CD8-positive, alpha-beta memory T cell (primary cell): ENCODE measurements around the gene NKTR. TPM values are rescaled to one million over a fixed set of nuclear protein-coding genes. Genes with fewer than 3 reads are reported as not detected.
A peak's percentile ranks its signal among the peaks of the same experiment; 100 is the strongest.

ENCODE experiments used
- CTCF ChIA-PET: fragments of 350-600 bp; sonication (Branson Sonifier 250); formaldehyde crosslinking; loops from one replicate; lab custom pipeline; 2021; ENCODE audit warnings: antibody characterized with exemption; lab: Charles Lee
- POLR2A ChIA-PET: fragments of 350-600 bp; sonication (Branson Sonifier 250); formaldehyde crosslinking; loops from one replicate; lab custom pipeline; 2021; ENCODE audit warnings: antibody characterized with exemption; lab: Charles Lee
- DNase-seq, 5 donors: peaks; one replicate each; pipeline versions ENCODE4 v3.0.0 to v3.0.0-alpha.2; 2020 to 2022; ENCODE audit warnings: mixed read lengths in 1 of 5
- H3K27ac ChIP-seq: one replicate; pipeline ENCODE4 v1.7.0; 2013; ENCODE audit warnings: low read depth, mild to moderate bottlenecking, low read length, moderate library complexity
- H3K27me3 ChIP-seq: 2 replicates; pipeline ENCODE4 v1.7.0; 2013; ENCODE audit warnings: low read length, mild to moderate bottlenecking; ENCODE audit not compliant: insufficient read depth, poor library complexity, severe bottlenecking
- H3K36me3 ChIP-seq: 2 replicates; pipeline ENCODE4 v1.7.0; 2013; ENCODE audit warnings: mild to moderate bottlenecking, low read length, moderate library complexity; ENCODE audit not compliant: insufficient read depth
- H3K4me1 ChIP-seq: 2 replicates; pipeline ENCODE4 v1.7.0; 2013; ENCODE audit warnings: mild to moderate bottlenecking, low read length, moderate library complexity; ENCODE audit not compliant: insufficient read depth
- H3K4me3 ChIP-seq: 2 replicates; pipeline ENCODE4 v1.7.0; 2013; ENCODE audit warnings: mild to moderate bottlenecking, low read length
- H3K9me3 ChIP-seq: 2 replicates; pipeline ENCODE4 v1.7.0; 2013; ENCODE audit warnings: mild to moderate bottlenecking, low read length
- H3K27ac Mint-ChIP-seq, 8 donors: one replicate each; pipeline ENCODE4 v1.8.0; 2020 to 2021; ENCODE audit warnings: mixed read lengths in 8 of 8, mild to moderate bottlenecking in 6 of 8, inconsistent platforms in 3 of 8, moderate library complexity in 3 of 8
- H3K27me3 Mint-ChIP-seq, 2 donors: one replicate each; pipeline ENCODE4 v1.8.0; 2020 to 2021; ENCODE audit warnings: mixed read lengths in 2 of 2, mild to moderate bottlenecking in 1 of 2, moderate library complexity in 1 of 2
- H3K36me3 Mint-ChIP-seq, 3 donors: one replicate each; pipeline ENCODE4 v1.8.0; 2020 to 2021; ENCODE audit warnings: mixed read lengths in 3 of 3, inconsistent platforms in 1 of 3, mild to moderate bottlenecking in 1 of 3
- H3K4me1 Mint-ChIP-seq, 3 donors: one replicate each; pipeline ENCODE4 v1.8.0; 2020 to 2021; ENCODE audit warnings: mixed read lengths in 3 of 3, inconsistent platforms in 1 of 3, mild to moderate bottlenecking in 1 of 3
- H3K4me3 Mint-ChIP-seq, 7 donors: one replicate each; pipeline ENCODE4 v1.8.0; 2020 to 2021; ENCODE audit warnings: mixed read lengths in 7 of 7, mild to moderate bottlenecking in 6 of 7, moderate library complexity in 4 of 7, inconsistent platforms in 2 of 7
- H3K9me3 Mint-ChIP-seq, 5 donors: one replicate each; pipeline ENCODE4 v1.8.0; 2020 to 2022; ENCODE audit warnings: mixed read lengths in 5 of 5, mild to moderate bottlenecking in 3 of 5, moderate library complexity in 2 of 5, inconsistent platforms in 1 of 5
- polyA plus RNA-seq: library from polyadenylated mRNA; unstranded; fragments of 300-500 nt; fragmentation: Illumina TruSeq; gene quantifications from one replicate; pipeline ENCODE4 v1.2.3, GENCODE V29; 2021
- total RNA-seq, 2 experiments: library from RNA; stranded (reverse); gene quantifications; one replicate each; pipeline ENCODE4 v1.2.3, GENCODE V29; 2021

NKTR gene
- total and polyA plus RNA-seq, 3 experiments from 2014 or later, result 15.8 to 58.2 (median 54.1) TPM

GRCh38 chr3:42655331-42655888 is 54.9 kb downstream of the NKTR start:
- Histone ChIP-seq H3K4me3 (no peak overlapping the region), H3K27ac (no peak overlapping the region), H3K9me3 (no peaks in the 10 kb centered on the region), H3K4me1 (peaks cover 14% of the 10 kb centered on the region), H3K36me3 (no peaks in the 10 kb centered on the region), H3K27me3 (no peaks in the 10 kb centered on the region)
- Mint-ChIP-seq H3K4me3 (peak overlapping the region; percentile 32 to 72 (median 50)), H3K36me3 (no peaks in the 10 kb centered on the region), H3K9me3 (no peaks in the 10 kb centered on the region), H3K4me1 (peaks cover 4 to 28% (median 7%) of the 10 kb centered on the region in 3 donors), H3K27me3 (peaks cover 0 to 1% of the 10 kb centered on the region in 2 donors), H3K27ac (peak overlapping the region in 3 of 8 donors; percentile 23 to 82 (median 29))
- ChIA-PET POLR2A (no interaction called here), CTCF (no interaction called here)
- DNase-seq, result no peak

- CTCF ChIA-PET, result no interaction called here
- peaks cover 4 to 28% (median 7%) of the 10 kb centered on the region in 3 donors for H3K4me1 Mint-ChIP-seq
- no peaks in the 10 kb centered on the region for H3K36me3 ChIP-seq
These were observed 55.6 kb downstream of the NKTR start for GRCh38 chr3:42655980-42656679.

GRCh38 chr3:42656680-42657610 is 56.5 kb downstream of the NKTR start:
- POLR2A ChIA-PET, result no interaction called here
- Mint-ChIP-seq H3K9me3 (no peaks in the 10 kb centered on the region), H3K27me3 (peaks cover 0 to 1% of the 10 kb centered on the region in 2 donors), H3K27ac (peak overlapping the region in 3 of 8 donors; percentile 59 to 77 (median 70)), H3K4me1 (peaks cover 3 to 26% (median 7%) of the 10 kb centered on the region in 3 donors), H3K36me3 (no peaks in the 10 kb centered on the region), H3K4me3 (peak overlapping the region in 2 of 7 donors; percentile 28 to 50)
- Histone ChIP-seq H3K27ac (no peak overlapping the region), H3K4me3 (no peak overlapping the region), H3K27me3 (no peaks in the 10 kb centered on the region), H3K36me3 (no peaks in the 10 kb centered on the region), H3K4me1 (peaks cover 14% of the 10 kb centered on the region), H3K9me3 (no peaks in the 10 kb centered on the region)
- DNase-seq, result no peak
- CTCF ChIA-PET, result no interaction called here

More at GRCh38 chr3:42655980-42656679, 55.6 kb downstream of the NKTR start:
- peak overlapping the region in 5 of 7 donors; percentile 2 to 50 (median 26) for H3K4me3 Mint-ChIP-seq
- peaks cover 0 to 1% of the 10 kb centered on the region in 2 donors for H3K27me3 Mint-ChIP-seq
- H3K27me3 ChIP-seq, result no peaks in the 10 kb centered on the region
- DNase-seq, result no peak
- H3K9me3 ChIP-seq, result no peaks in the 10 kb centered on the region
- H3K9me3 Mint-ChIP-seq, result no peaks in the 10 kb centered on the region
- H3K4me1 ChIP-seq, result peaks cover 14% of the 10 kb centered on the region
- H3K36me3 Mint-ChIP-seq, result no peaks in the 10 kb centered on the region
- no peak overlapping the region for H3K27ac ChIP-seq
- H3K4me3 ChIP-seq, result no peak overlapping the region
- H3K27ac Mint-ChIP-seq, result peak overlapping the region in 3 of 8 donors; percentile 70 to 78 (median 77)
- POLR2A ChIA-PET, result no interaction called here

- Mint-ChIP-seq H3K4me1 (peaks cover 0 to 21% (median 6%) of the 10 kb centered on the region in 3 donors), H3K4me3 (peak overlapping the region in 1 of 7 donors; percentile 52), H3K9me3 (no peaks in the 10 kb centered on the region), H3K27ac (peak overlapping the region in 3 of 8 donors; percentile 33 to 79 (median 66)), H3K36me3 (no peaks in the 10 kb centered on the region), H3K27me3 (peaks cover 0 to 1% of the 10 kb centered on the region in 2 donors)
- POLR2A ChIA-PET, result no interaction called here
- Histone ChIP-seq H3K4me3 (no peak overlapping the region), H3K4me1 (peaks cover 14% of the 10 kb centered on the region), H3K36me3 (no peaks in the 10 kb centered on the region), H3K9me3 (no peaks in the 10 kb centered on the region), H3K27me3 (no peaks in the 10 kb centered on the region), H3K27ac (no peak overlapping the region)
- CTCF ChIA-PET, result no interaction called here
- DNase-seq, result no peak
These were observed 57.2 kb downstream of the NKTR start for GRCh38 chr3:42657675-42658074.

- Histone ChIP-seq H3K4me1 (peaks cover 10% of the 10 kb centered on the region), H3K36me3 (no peaks in the 10 kb centered on the region), H3K9me3 (no peaks in the 10 kb centered on the region), H3K4me3 (no peak overlapping the region), H3K27ac (no peak overlapping the region), H3K27me3 (no peaks in the 10 kb centered on the region)
- Mint-ChIP-seq H3K9me3 (no peaks in the 10 kb centered on the region), H3K4me1 (peaks cover 0 to 15% (median 3%) of the 10 kb centered on the region in 3 donors), H3K4me3 (peak overlapping the region in 2 of 7 donors; percentile 52), H3K27ac (peak overlapping the region in 2 of 8 donors; percentile 33 to 79), H3K36me3 (no peaks in the 10 kb centered on the region), H3K27me3 (peaks cover 0 to 1% of the 10 kb centered on the region in 2 donors)
- ChIA-PET CTCF (no interaction called here), POLR2A (no interaction called here)
- no peak for DNase-seq
These were observed 57.7 kb downstream of the NKTR start for GRCh38 chr3:42658091-42658770.

GRCh38 chr3:42658771-42659390 is 58.4 kb downstream of the NKTR start:
- no peak overlapping the region for H3K27ac ChIP-seq
- H3K36me3 Mint-ChIP-seq, result no peaks in the 10 kb centered on the region
- H3K27me3 Mint-ChIP-seq, result peaks cover 0 to 1% of the 10 kb centered on the region in 2 donors
- POLR2A ChIA-PET, result no interaction called here
- no peaks in the 10 kb centered on the region for H3K9me3 ChIP-seq
- H3K4me1 Mint-ChIP-seq, result peaks cover 0 to 9% (median 0%) of the 10 kb centered on the region in 3 donors
- no peaks in the 10 kb centered on the region for H3K27me3 ChIP-seq
- H3K4me3 Mint-ChIP-seq, result no peak overlapping the region
- no peak overlapping the region for H3K4me3 ChIP-seq
- DNase-seq, result no peak
- no peaks in the 10 kb centered on the region for H3K36me3 ChIP-seq
- H3K9me3 Mint-ChIP-seq, result no peaks in the 10 kb centered on the region
- CTCF ChIA-PET, result no interaction called here
- H3K27ac Mint-ChIP-seq, result peak overlapping the region in 1 of 8 donors; percentile 54
- H3K4me1 ChIP-seq, result peaks cover 4% of the 10 kb centered on the region

- Histone ChIP-seq H3K4me3 (no peak overlapping the region), H3K27me3 (no peaks in the 10 kb centered on the region), H3K36me3 (no peaks in the 10 kb centered on the region), H3K9me3 (no peaks in the 10 kb centered on the region), H3K4me1 (peaks cover 3% of the 10 kb centered on the region), H3K27ac (no peak overlapping the region)
- no peaks in the 10 kb centered on the region for H3K36me3 Mint-ChIP-seq
- H3K4me1 Mint-ChIP-seq, result peaks cover 0 to 8% (median 0%) of the 10 kb centered on the region in 3 donors
- peak overlapping the region in 3 of 8 donors; percentile 4 to 48 (median 25) for H3K27ac Mint-ChIP-seq
- H3K4me3 Mint-ChIP-seq, result no peak overlapping the region
- H3K9me3 Mint-ChIP-seq, result no peaks in the 10 kb centered on the region
- ChIA-PET POLR2A (no interaction called here), CTCF (no interaction called here)
- no peak for DNase-seq
- peaks cover 0 to 1% of the 10 kb centered on the region in 2 donors for H3K27me3 Mint-ChIP-seq
These were observed 59.1 kb downstream of the NKTR start for GRCh38 chr3:42659451-42660130.
